CD4-positive, alpha-beta T cell (primary cell): ENCODE data around the gene SACM1L. TPM values are rescaled to one million over a fixed set of nuclear protein-coding genes. Genes with fewer than 3 reads are reported as not detected.

Experiments used
- ATAC-seq: fragments of 200-7000 bp; cut with Tn5 transposase; one replicate; pipeline ENCODE4 v1.10.0; 2022; ENCODE audit warnings: mild to moderate bottlenecking; ENCODE audit not compliant: poor library complexity
- CTCF ChIA-PET: fragments of 350-600 bp; sonication (Branson Sonifier 250); formaldehyde crosslinking; loops from one replicate; lab custom pipeline; 2021; ENCODE audit warnings: antibody characterized with exemption, inconsistent platforms; lab: Charles Lee
- POLR2A ChIA-PET: fragments of 350-600 bp; sonication (Branson Sonifier 250); formaldehyde crosslinking; loops from one replicate; lab custom pipeline; 2021; ENCODE audit warnings: antibody characterized with exemption, inconsistent platforms; lab: Charles Lee
- DNase-seq, 14 experiments: peaks; one replicate each; pipeline ENCODE4 v3.0.0-alpha.2; 2013 to 2020; ENCODE audit warnings: mixed read lengths in 2 of 14
- H3K27ac ChIP-seq, 2 donors: one replicate each; pipeline versions ENCODE4 v1.5.1 to v1.7.0; 2013; ENCODE audit warnings: low read length in 2 of 2, low read depth in 1 of 2, mild to moderate bottlenecking in 1 of 2
- H3K27me3 ChIP-seq, 2 experiments: 1 replicate in 1 of 2; 2 replicates in 1 of 2; pipeline versions ENCODE4 v1.6.1 to v1.7.0; 2013; ENCODE audit warnings: low read length in 2 of 2, control low read depth in 1 of 2, mild to moderate bottlenecking in 1 of 2, moderate library complexity in 1 of 2; ENCODE audit not compliant: insufficient read depth in 2 of 2, control insufficient read depth in 1 of 2
- H3K36me3 ChIP-seq: one replicate; pipeline ENCODE4 v1.6.1; 2013; ENCODE audit warnings: low read length, control low read depth; ENCODE audit not compliant: insufficient read depth
- H3K4me1 ChIP-seq: one replicate; pipeline ENCODE4 v1.6.1; 2013; ENCODE audit warnings: low read length, control low read depth; ENCODE audit not compliant: insufficient read depth
- H3K4me3 ChIP-seq: one replicate; pipeline ENCODE4 v1.5.1; 2013; ENCODE audit warnings: mild to moderate bottlenecking, low read length, moderate library complexity
- H3K9me3 ChIP-seq, 2 experiments: 1 replicate in 1 of 2; 2 replicates in 1 of 2; pipeline versions ENCODE4 v1.6.1 to v1.7.0; 2013; ENCODE audit warnings: low read length in 2 of 2, mild to moderate bottlenecking in 2 of 2, control low read depth in 1 of 2, moderate library complexity in 1 of 2; ENCODE audit not compliant: control insufficient read depth in 1 of 2, insufficient read depth in 1 of 2
- H3K27ac Mint-ChIP-seq: one replicate; pipeline ENCODE4 v1.8.0; 2020; ENCODE audit warnings: mixed read lengths
- H3K27me3 Mint-ChIP-seq: one replicate; pipeline ENCODE4 v1.8.0; 2021; ENCODE audit warnings: mixed read lengths
- H3K36me3 Mint-ChIP-seq: one replicate; pipeline ENCODE4 v1.8.0; 2021; ENCODE audit warnings: low read depth, mixed read lengths
- H3K4me1 Mint-ChIP-seq: one replicate; pipeline ENCODE4 v1.8.0; 2021; ENCODE audit warnings: low read depth, mixed read lengths
- H3K4me3 Mint-ChIP-seq: one replicate; pipeline ENCODE4 v1.8.0; 2020; ENCODE audit warnings: mild to moderate bottlenecking, mixed read lengths
- H3K9me3 Mint-ChIP-seq: one replicate; pipeline ENCODE4 v1.8.0; 2020; ENCODE audit warnings: mixed read lengths
- intact Hi-C, 2 experiments: fragments of 100-400 bp; cut with DNase I in 1 of 2; cut with micrococcal nuclease in 1 of 2; formaldehyde crosslinking; loops; one replicate each; pipeline versions ENCODE4 v1.15.1 to v1.9.0; 2023 to 2025; cut with DNase I, micrococcal nuclease
- total RNA-seq, 174 experiments: library from RNA in 2 of 174; stranded (reverse) in 2 of 174; gene quantifications; one replicate each; pipeline ENCODE4 v1.2.3 and lab custom pipeline; 2021 to 2026
- TF ChIP-seq, protein P1 (sequence below): fragments of 200-600 bp; IDR thresholded peaks from one replicate; pipeline ENCODE4 v1.8.0; 2022; ENCODE audit warnings: antibody characterized with exemption, mild to moderate bottlenecking

The SACM1L gene
- total RNA-seq, 2 experiments from 2014 or later: 41.9 to 44.3 TPM

DNA sequence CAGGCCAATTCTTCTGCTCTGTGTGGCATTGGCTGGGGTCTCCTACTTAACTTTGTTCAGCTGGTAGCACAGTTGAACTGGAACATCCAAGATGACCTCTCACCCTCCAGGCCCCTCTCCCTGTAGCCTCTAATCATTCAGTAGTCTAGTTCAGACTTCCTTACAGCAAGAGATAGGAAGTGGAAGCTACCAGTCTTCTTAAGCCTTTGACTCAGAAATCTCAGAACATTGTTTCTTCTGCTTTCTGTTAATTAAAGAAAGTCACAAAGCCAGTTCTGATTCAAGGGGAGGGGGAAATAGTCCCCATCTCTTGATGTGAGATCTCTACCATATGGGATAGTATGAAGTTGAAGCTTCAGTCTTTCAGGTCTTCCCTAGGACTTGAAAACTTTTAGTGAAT, 18.8 kb upstream of the SACM1L start:
- H3K9me3 Mint-ChIP-seq: no peaks in the 10 kb centered on the region
- TF ChIP-seq, protein P1, sequence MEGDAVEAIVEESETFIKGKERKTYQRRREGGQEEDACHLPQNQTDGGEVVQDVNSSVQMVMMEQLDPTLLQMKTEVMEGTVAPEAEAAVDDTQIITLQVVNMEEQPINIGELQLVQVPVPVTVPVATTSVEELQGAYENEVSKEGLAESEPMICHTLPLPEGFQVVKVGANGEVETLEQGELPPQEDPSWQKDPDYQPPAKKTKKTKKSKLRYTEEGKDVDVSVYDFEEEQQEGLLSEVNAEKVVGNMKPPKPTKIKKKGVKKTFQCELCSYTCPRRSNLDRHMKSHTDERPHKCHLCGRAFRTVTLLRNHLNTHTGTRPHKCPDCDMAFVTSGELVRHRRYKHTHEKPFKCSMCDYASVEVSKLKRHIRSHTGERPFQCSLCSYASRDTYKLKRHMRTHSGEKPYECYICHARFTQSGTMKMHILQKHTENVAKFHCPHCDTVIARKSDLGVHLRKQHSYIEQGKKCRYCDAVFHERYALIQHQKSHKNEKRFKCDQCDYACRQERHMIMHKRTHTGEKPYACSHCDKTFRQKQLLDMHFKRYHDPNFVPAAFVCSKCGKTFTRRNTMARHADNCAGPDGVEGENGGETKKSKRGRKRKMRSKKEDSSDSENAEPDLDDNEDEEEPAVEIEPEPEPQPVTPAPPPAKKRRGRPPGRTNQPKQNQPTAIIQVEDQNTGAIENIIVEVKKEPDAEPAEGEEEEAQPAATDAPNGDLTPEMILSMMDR: no peak
- no peak overlapping the region for H3K4me3 Mint-ChIP-seq
- peaks cover 57% of the 10 kb centered on the region for H3K36me3 ChIP-seq
- no peak overlapping the region for H3K27ac Mint-ChIP-seq
- H3K36me3 Mint-ChIP-seq: peaks cover 80% of the 10 kb centered on the region
- intact Hi-C loops: no loop called here
- no peak for ATAC-seq
- no peaks in the 10 kb centered on the region for H3K27me3 ChIP-seq
- H3K27ac ChIP-seq: no peak overlapping the region
- H3K4me1 ChIP-seq: peaks cover 9% of the 10 kb centered on the region
- ChIA-PET CTCF (no interaction called here), POLR2A (no interaction called here)
- H3K9me3 ChIP-seq: no peaks in the 10 kb centered on the region
- H3K4me1 Mint-ChIP-seq: peaks cover 10% of the 10 kb centered on the region
- no peak for DNase-seq
- H3K4me3 ChIP-seq: no peak overlapping the region
- H3K27me3 Mint-ChIP-seq: no peaks in the 10 kb centered on the region

DNA sequence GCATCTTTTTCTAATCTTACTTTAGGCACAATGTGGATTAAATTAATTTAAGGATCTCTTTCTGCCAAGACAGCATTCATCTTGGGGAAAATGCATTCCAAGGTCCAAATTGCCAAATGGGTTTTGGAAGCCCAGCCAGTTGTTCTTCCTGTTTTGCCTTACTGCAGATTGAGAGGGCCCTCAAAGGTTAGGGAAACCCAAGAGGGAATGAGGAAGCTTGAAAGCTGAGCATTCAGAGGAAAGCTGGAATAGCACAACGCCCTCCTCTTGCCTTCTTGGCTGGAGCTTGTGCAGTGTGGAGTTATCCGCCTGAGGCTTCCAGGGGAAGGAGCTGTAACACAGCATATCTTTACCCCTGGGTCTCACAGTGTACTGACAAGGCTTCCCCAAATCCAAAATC, 18.2 kb upstream of the SACM1L start:
- H3K9me3 Mint-ChIP-seq: no peaks in the 10 kb centered on the region
- H3K4me3 Mint-ChIP-seq: no peak overlapping the region
- Histone ChIP-seq H3K4me1 (peaks cover 7% of the 10 kb centered on the region), H3K36me3 (peaks cover 57% of the 10 kb centered on the region), H3K27ac (no peak overlapping the region), H3K4me3 (no peak overlapping the region), H3K27me3 (no peaks in the 10 kb centered on the region), H3K9me3 (no peaks in the 10 kb centered on the region)
- CTCF ChIA-PET: no interaction called here
- POLR2A ChIA-PET: no interaction called here
- peaks cover 7% of the 10 kb centered on the region for H3K4me1 Mint-ChIP-seq
- TF ChIP-seq, protein P1: no peak
- no peak overlapping the region for H3K27ac Mint-ChIP-seq
- intact Hi-C loops: no loop called here
- DNase-seq: no peak
- peaks cover 80% of the 10 kb centered on the region for H3K36me3 Mint-ChIP-seq
- H3K27me3 Mint-ChIP-seq: no peaks in the 10 kb centered on the region
- no peak for ATAC-seq

GRCh38 chr3:45673273-45673672, 15.9 kb upstream of the SACM1L start:
- peaks cover 46% of the 10 kb centered on the region for H3K36me3 ChIP-seq
- CTCF ChIA-PET: no interaction called here
- Mint-ChIP-seq H3K27ac (no peak overlapping the region), H3K9me3 (no peaks in the 10 kb centered on the region), H3K27me3 (no peaks in the 10 kb centered on the region), H3K4me3 (no peak overlapping the region), H3K36me3 (peaks cover 79% of the 10 kb centered on the region), H3K4me1 (peaks cover 21% of the 10 kb centered on the region)
- H3K27ac ChIP-seq: no peak overlapping the region
- TF ChIP-seq, protein P1: no peak
- H3K9me3 ChIP-seq: no peaks in the 10 kb centered on the region
- no peak overlapping the region for H3K4me3 ChIP-seq
- DNase-seq: no peak
- peaks cover 21% of the 10 kb centered on the region for H3K4me1 ChIP-seq
- POLR2A ChIA-PET: no interaction called here
- H3K27me3 ChIP-seq: no peaks in the 10 kb centered on the region
- no peak for ATAC-seq
- intact Hi-C loops: no loop called here
